ENCODE data around the gene LRRC8E. TPM values are rescaled to one million over a fixed set of nuclear protein-coding genes. Genes with fewer than 3 reads are reported as not detected.
A peak's percentile ranks its signal among the peaks of the same experiment; 100 is the strongest.

The LRRC8E gene
- total and polyA plus RNA-seq, 2 of the 8 experiments (the other 6 are each of a cell fraction or from before 2014, with no cell fraction given): 2.7 to 2.9 TPM

DNA sequence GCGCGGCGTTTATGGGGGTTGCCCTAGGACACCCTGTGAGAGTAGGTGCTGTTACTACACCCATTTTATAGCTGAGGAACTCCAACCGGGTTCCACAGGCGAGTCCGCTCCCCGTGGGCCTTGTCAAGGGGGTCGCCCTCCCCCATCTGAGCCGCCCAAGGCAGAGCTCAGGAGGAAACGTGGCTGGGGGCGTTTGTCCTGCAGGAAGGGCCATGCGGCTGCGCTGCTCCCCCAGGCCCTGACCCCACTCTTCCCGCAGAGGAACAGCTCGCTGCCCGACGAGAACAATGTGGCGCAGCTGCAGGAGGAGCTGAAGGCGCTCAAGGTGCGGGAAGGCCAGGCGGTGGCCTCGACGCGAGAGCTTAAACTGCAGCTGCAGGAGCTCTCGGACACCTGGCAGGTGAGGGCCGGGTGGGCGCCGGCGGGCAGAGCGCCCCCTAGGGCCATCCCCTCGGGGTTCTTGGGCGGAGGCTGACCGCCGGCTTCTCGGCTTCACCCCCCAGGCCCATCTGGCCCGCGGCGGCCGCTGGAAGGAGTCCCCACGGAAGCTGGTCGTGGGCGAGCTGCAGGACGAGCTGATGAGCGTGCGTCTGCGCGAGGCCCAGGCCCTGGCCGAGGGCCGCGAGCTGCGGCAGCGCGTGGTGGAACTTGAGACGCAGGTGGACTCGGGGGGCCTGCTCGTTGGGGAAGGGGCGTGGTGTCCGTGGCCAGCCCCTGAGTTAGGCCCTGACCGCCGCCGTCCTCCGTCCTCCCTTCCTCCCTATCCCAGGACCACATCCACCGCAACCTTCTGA lies 26.5 kb upstream of the LRRC8E start (continued):
- TF ChIP-seq, protein P1, sequence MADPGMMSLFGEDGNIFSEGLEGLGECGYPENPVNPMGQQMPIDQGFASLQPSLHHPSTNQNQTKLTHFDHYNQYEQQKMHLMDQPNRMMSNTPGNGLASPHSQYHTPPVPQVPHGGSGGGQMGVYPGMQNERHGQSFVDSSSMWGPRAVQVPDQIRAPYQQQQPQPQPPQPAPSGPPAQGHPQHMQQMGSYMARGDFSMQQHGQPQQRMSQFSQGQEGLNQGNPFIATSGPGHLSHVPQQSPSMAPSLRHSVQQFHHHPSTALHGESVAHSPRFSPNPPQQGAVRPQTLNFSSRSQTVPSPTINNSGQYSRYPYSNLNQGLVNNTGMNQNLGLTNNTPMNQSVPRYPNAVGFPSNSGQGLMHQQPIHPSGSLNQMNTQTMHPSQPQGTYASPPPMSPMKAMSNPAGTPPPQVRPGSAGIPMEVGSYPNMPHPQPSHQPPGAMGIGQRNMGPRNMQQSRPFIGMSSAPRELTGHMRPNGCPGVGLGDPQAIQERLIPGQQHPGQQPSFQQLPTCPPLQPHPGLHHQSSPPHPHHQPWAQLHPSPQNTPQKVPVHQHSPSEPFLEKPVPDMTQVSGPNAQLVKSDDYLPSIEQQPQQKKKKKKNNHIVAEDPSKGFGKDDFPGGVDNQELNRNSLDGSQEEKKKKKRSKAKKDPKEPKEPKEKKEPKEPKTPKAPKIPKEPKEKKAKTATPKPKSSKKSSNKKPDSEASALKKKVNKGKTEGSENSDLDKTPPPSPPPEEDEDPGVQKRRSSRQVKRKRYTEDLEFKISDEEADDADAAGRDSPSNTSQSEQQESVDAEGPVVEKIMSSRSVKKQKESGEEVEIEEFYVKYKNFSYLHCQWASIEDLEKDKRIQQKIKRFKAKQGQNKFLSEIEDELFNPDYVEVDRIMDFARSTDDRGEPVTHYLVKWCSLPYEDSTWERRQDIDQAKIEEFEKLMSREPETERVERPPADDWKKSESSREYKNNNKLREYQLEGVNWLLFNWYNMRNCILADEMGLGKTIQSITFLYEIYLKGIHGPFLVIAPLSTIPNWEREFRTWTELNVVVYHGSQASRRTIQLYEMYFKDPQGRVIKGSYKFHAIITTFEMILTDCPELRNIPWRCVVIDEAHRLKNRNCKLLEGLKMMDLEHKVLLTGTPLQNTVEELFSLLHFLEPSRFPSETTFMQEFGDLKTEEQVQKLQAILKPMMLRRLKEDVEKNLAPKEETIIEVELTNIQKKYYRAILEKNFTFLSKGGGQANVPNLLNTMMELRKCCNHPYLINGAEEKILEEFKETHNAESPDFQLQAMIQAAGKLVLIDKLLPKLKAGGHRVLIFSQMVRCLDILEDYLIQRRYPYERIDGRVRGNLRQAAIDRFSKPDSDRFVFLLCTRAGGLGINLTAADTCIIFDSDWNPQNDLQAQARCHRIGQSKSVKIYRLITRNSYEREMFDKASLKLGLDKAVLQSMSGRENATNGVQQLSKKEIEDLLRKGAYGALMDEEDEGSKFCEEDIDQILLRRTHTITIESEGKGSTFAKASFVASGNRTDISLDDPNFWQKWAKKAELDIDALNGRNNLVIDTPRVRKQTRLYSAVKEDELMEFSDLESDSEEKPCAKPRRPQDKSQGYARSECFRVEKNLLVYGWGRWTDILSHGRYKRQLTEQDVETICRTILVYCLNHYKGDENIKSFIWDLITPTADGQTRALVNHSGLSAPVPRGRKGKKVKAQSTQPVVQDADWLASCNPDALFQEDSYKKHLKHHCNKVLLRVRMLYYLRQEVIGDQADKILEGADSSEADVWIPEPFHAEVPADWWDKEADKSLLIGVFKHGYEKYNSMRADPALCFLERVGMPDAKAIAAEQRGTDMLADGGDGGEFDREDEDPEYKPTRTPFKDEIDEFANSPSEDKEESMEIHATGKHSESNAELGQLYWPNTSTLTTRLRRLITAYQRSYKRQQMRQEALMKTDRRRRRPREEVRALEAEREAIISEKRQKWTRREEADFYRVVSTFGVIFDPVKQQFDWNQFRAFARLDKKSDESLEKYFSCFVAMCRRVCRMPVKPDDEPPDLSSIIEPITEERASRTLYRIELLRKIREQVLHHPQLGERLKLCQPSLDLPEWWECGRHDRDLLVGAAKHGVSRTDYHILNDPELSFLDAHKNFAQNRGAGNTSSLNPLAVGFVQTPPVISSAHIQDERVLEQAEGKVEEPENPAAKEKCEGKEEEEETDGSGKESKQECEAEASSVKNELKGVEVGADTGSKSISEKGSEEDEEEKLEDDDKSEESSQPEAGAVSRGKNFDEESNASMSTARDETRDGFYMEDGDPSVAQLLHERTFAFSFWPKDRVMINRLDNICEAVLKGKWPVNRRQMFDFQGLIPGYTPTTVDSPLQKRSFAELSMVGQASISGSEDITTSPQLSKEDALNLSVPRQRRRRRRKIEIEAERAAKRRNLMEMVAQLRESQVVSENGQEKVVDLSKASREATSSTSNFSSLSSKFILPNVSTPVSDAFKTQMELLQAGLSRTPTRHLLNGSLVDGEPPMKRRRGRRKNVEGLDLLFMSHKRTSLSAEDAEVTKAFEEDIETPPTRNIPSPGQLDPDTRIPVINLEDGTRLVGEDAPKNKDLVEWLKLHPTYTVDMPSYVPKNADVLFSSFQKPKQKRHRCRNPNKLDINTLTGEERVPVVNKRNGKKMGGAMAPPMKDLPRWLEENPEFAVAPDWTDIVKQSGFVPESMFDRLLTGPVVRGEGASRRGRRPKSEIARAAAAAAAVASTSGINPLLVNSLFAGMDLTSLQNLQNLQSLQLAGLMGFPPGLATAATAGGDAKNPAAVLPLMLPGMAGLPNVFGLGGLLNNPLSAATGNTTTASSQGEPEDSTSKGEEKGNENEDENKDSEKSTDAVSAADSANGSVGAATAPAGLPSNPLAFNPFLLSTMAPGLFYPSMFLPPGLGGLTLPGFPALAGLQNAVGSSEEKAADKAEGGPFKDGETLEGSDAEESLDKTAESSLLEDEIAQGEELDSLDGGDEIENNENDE (IDR thresholded peaks at IDR 0.05; ENCODE audit: insufficient replicate concordance, low read length): no peak
- no peak for TF ChIP-seq CBX5 (IDR thresholded peaks at IDR 0.05; ENCODE audit: low read depth, low read length)
- TF ChIP-seq FOSL1 (IDR thresholded peaks at IDR 0.05; ENCODE audit: insufficient read depth, low read depth, low read length): no peak
- TF ChIP-seq CEBPB (IDR thresholded peaks at IDR 0.05; ENCODE audit: low read depth, low read length): no peak
- no peak for TF ChIP-seq ZNF274 (IDR thresholded peaks at IDR 0.05; ENCODE audit: borderline replicate concordance, extremely low read depth, low read length)
- no peak for TF ChIP-seq TAF7 (optimal IDR thresholded peaks at IDR 0.05; ENCODE audit: borderline replicate concordance, low read depth, low read length)
- no peak for TF ChIP-seq GTF2F1 (IDR thresholded peaks at IDR 0.05; ENCODE audit: borderline replicate concordance, low read depth, low read length)
- peak in 1 of 2 experiments; percentile 19; a peak in 1 of 4 replicates for TF ChIP-seq RAD21 (IDR thresholded peaks at IDR 0.05 in 1 of 2, conservative IDR thresholded peaks at IDR 0.05 in 1 of 2; ENCODE audit: low read depth in 2 of 2, low read length in 2 of 2)
- no peak for TF ChIP-seq HDAC2 (IDR thresholded peaks at IDR 0.05; ENCODE audit: borderline replicate concordance in 1 of 2, low read depth in 2 of 2, low read length in 2 of 2)

Data from H1 (cell line).